Measurements from ENCODE around the gene ZC3H14. TPM values are rescaled to one million over a fixed set of nuclear protein-coding genes. Genes with fewer than 3 reads are reported as not detected.

The ZC3H14 gene
- total RNA-seq, 1 experiment from 2014 or later, result 90.6 TPM

- Histone ChIP-seq H2BK120ac (ENCODE audit: low read depth, low read length, poor library complexity, severe bottlenecking) (no peak overlapping the region), H3K4me1 (ENCODE audit: insufficient read depth, low read length) (no peaks in the 10 kb centered on the region), H2BK15ac (ENCODE audit: low read depth, low read length) (no peak overlapping the region), H3K23me2 (ENCODE audit: insufficient read length, low read depth, low read length, poor library complexity, severe bottlenecking) (no peaks in the 10 kb centered on the region), H4K20me1 (ENCODE audit: control insufficient read depth, insufficient read depth, insufficient read length) (no peaks in the 10 kb centered on the region), H3K27ac (ENCODE audit: insufficient read length, low read depth, low read length) (no peak overlapping the region), H3K23ac (ENCODE audit: insufficient read length, low read depth, low read length) (no peak overlapping the region), H3K4ac (ENCODE audit: low read depth, low read length) (no peak overlapping the region), H3K27me3 (ENCODE audit: insufficient read depth, low read length) (no peaks in the 10 kb centered on the region), H3K14ac (ENCODE audit: insufficient read depth, low read length) (no peak overlapping the region), H3K9me3 (ENCODE audit: control insufficient read depth, low read depth, low read length) (no peaks in the 10 kb centered on the region), H3K79me2 (ENCODE audit: insufficient read depth, low read length) (no peaks in the 10 kb centered on the region), H2AK5ac (ENCODE audit: insufficient read length, low read length) (no peak overlapping the region), H3K4me2 (ENCODE audit: insufficient read depth, insufficient read length, low read length) (no peak overlapping the region), H3K79me1 (ENCODE audit: insufficient read depth, low read depth, low read length, poor library complexity, severe bottlenecking) (no peaks in the 10 kb centered on the region), H2BK12ac (ENCODE audit: insufficient read length, low read depth, low read length) (no peak overlapping the region), H3K9ac (ENCODE audit: extremely low read depth, insufficient read length, low read length) (no peak overlapping the region), H2AFZ (ENCODE audit: low read length) (no peak overlapping the region), H3K18ac (ENCODE audit: insufficient read length, low read depth, low read length) (no peak overlapping the region), H4K5ac (ENCODE audit: insufficient read length, low read depth, low read length) (no peak overlapping the region), H4K91ac (ENCODE audit: insufficient read length, low read depth, low read length) (no peak overlapping the region), H3T11ph (ENCODE audit: low read length) (no peak overlapping the region), H2BK5ac (ENCODE audit: insufficient read length, low read length) (no peak overlapping the region), H2BK20ac (ENCODE audit: low read depth, low read length, poor library complexity, severe bottlenecking) (no peak overlapping the region), H4K8ac (replicated peaks; ENCODE audit: insufficient read length, low read depth, low read length) (no peak overlapping the region), H3K56ac (ENCODE audit: insufficient read length, low read depth, low read length) (no peak overlapping the region)
- Mint-ChIP-seq H3K9me3 (no peaks in the 10 kb centered on the region), H3K4me1 (no peaks in the 10 kb centered on the region), H3K4me3 (no peak overlapping the region), H3K27me3 (ENCODE audit: low read depth) (no peaks in the 10 kb centered on the region), H3K36me3 (ENCODE audit: insufficient read depth in 1 of 3, low read depth in 3 of 3) (peaks cover 1 to 22% (median 6%) of the 10 kb centered on the region in 3 experiments; a peak in 5 of 7 replicates), H3K27ac (no peak overlapping the region)
- TF ChIP-seq CTCF (conservative IDR thresholded peaks at IDR 0.05), result no peak
- no peak for DNase-seq
- no CpG with 5 or more reads among the region's 5 CpGs for WGBS (ENCODE audit: extremely low coverage, insufficient read length, low lambda C conversion rate)
Measured at GRCh38 chr14:88518592-88519512, 44.0 kb upstream of the ZC3H14 start.
